ENCODE data around the gene POMGNT1.

The POMGNT1 gene

GRCh38 chr1:46157916-46158311, 40.3 kb downstream of the POMGNT1 start:
- no peak for DNase-seq (ENCODE audit: low read depth)

- DNase-seq (ENCODE audit: low read depth), result peak; percentile 43
Measured at GRCh38 chr1:46153732-46154131, 44.5 kb downstream of the POMGNT1 start.

GRCh38 chr1:46153228-46153627, 45.0 kb downstream of the POMGNT1 start:
- no peak for DNase-seq (ENCODE audit: low read depth)

- peak; percentile 82 for DNase-seq (ENCODE audit: low read depth)
Measured at GRCh38 chr1:46152016-46152415, 46.2 kb downstream of the POMGNT1 start.

GRCh38 chr1:46150085-46150484, 48.1 kb downstream of the POMGNT1 start:
- DNase-seq (ENCODE audit: low read depth), result peak; percentile 32

- no peak for DNase-seq (ENCODE audit: low read depth)
Measured at GRCh38 chr1:46148318-46148717, 49.9 kb downstream of the POMGNT1 start.

All from amniotic epithelial cell (primary cell).